HG02970 (cell line): ENCODE results near the gene FHAD1.
"Not testable (repeated sequence)": the region's sequence is repeated elsewhere in the genome, so short reads cannot be mapped to it uniquely, and the experiment has no call there.

ENCODE experiments used
- ATAC-seq: cut with Tn5 transposase; IDR thresholded peaks from one replicate; pipeline ENCODE4 v1.9.1; 2021; ENCODE audit warnings: mild to moderate bottlenecking, moderate library complexity, moderate number of reproducible peaks; ENCODE audit not compliant: unreplicated experiment, low FRiP score

Gene FHAD1

DNA sequence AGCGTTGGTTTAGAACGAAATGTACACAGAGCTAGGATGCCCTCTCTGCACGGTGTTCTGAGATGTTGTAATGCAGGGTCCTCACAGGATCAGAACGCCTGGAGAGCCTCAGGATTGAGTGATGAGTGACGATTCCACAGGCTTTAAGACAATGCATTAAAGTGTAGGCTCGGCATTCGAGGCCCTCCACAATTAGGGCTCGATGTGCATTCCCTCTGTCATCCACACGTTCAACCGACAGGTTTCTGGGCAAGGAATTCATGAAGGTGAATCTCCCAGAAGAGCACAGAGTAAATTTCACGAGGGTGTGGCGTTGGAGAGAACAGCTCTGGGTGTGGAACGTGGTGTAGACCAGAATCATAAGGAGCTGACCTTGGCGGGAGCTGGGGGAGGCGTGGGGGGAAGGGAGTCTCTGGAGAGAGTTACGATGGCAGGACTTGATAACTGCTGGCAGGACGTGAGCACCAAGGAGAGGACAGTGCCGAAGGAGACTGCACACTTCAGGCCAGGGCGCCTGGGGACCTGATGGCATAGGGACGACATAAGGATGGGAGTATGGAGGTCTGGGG, 111.6 kb downstream of the FHAD1 start:
- ATAC-seq = no peak

DNA sequence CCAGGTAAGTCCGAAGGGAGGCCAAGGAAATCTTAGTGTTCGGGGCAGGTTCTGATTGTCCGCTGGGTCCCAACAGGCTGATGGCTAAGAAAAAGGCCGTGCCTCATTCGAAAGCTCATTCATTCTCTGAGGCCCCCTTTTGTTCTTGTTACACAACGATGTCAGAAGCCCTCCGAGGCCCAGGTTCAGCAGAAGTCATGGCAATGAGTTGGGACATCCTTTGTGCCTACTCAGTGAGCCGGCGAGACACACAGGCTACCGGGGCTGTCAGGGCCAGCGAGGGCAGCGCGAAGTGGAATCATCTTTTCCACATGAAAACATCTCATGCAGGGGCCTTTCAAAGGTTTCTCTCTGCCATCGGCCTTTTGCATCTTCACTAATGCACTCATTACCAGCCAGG, 113.7 kb downstream of the FHAD1 start:
- no peak for ATAC-seq

DNA sequence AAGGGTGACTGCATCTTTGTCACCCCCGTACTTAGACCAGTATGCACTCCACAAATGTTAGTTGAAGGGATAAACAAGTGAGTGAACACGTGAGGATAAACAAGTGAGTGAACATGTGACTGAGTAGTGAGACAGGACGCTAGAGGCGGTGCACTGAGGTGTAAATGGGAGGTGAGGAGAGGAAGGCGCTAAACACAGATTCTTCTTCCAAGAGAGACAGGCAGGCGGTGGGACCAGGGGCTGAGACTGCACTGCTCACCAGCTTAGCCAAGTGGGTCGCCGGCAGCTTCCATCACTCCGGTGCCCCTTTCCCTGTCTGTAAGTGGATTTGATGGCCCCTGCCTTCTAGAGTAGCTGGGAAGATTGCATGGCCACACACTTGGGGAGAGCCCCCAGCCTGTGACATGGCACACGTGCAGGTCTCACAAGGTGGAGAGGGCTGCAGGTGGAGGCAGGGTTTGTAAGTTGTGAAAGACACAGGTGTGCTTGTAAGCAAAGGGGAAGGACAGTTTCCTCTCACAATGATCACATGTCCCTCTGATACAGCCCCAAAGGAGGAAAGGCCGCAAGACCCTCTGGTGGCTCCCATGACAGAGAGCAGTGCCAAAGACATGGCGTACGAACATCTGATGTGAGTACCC, 115.2 kb downstream of the FHAD1 start:
- no peak for ATAC-seq

DNA sequence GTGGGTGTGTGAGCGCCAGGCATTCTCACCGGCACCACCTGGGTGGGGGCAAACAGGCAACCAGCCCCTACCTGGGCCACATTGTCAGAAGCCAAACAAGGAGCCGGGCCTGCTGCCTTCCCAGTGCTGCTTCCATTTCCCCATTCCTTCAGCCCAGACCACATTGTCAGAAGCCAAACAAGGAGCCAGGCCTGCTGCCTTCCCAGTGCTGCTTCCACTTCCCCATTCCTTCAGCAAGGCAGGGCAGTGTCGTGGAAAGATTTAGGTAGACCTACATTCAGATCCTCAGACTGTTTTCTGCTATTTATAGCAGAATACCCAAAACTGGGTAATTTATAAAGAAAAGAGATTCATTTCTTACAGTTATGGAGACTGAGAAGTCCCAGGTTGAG, 115.7 kb downstream of the FHAD1 start:
- no peak for ATAC-seq

DNA sequence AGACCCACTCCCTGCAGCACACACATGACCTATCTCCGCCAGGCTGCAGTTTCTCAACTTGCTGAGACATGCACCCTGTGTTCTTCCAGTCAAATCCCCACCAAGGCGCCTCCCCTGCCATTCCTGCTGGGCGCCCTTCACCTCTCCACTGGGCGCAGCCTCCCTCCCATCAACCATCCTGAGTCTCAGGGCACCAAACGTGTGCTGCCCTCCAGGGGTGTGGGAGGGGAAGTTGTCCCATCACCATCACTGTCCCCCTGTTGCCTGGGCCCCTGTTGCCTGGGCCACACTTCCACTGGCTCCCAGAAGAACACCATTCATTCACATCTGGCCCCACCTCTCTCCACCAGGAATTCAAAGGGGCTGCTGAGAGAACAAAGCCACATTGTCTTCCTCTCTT, 117.7 kb downstream of the FHAD1 start:
- no peak for ATAC-seq

DNA sequence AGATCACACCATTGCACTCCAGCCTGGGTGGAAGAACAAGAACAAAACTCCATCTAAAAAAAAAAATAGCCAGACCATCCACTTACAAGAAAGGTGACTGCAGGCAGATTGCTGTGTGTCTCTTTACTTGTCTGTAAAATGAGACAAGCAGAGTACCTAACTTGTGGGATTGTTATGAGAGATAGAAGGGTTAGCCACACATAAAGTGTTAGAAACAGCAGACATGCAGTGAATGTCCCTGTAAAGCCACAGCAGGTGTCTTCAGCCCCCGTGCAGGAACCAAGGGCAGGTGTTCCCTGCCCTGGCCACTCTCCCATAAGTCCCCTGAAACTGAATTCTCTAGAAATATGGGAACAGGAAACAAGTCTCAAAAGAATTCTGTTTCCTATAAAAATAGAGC, 121.9 kb downstream of the FHAD1 start:
- ATAC-seq = no peak

DNA sequence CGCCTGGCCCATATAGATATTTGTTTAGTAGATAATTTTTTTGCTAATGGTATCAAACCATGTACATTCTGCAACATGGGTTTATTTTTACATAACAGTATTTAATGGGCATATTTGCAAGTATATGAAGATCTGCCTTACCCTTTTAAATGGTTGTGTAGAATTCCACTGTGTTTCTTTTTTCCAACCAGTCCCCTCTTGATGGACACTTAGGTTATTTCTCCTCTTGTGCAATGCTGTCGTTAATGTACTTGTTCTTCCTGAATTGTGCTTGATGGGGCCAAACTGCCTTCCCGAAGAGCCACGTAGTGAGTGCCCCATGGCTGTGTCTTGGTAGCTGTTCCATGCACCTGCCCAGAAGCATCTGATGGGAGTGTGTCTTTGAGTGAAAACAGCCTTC, 123.2 kb downstream of the FHAD1 start:
- ATAC-seq = no peak

DNA sequence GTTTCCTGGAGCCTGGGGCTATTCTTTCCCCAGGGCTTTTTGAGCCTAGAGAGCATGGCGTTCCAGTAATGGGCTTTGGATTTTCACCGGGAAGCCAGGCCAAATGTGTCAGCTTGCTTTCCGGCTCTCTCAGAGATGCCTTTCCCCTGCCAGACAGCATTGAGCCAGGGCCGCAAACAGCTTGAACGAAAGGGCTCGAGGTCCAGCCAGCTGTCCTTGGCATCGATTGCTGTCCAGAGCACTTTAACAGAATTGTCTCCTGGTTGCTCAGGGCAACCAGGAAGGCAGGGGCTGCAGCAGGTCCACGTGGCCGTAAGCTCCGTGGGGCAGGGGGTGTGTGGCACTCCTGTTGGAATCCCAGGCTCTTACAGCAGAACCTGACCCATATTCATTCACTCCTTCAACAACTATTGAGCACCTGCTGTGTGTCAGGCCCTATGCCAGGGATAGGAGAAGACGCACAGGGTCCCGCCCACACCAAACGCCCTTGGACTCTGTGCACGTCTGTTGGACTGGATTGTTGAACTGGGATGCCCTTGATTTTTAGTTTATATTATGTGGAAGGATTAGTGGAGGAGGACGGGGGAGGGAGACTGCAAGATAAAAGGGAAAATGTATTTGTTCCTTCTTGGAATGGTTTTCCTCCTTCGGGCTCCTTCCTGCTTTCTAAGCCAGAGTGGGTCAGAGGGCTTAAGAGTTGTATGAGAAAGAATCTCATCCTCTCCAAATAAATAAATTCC, 123.9 kb downstream of the FHAD1 start:
- ATAC-seq = no peak

DNA sequence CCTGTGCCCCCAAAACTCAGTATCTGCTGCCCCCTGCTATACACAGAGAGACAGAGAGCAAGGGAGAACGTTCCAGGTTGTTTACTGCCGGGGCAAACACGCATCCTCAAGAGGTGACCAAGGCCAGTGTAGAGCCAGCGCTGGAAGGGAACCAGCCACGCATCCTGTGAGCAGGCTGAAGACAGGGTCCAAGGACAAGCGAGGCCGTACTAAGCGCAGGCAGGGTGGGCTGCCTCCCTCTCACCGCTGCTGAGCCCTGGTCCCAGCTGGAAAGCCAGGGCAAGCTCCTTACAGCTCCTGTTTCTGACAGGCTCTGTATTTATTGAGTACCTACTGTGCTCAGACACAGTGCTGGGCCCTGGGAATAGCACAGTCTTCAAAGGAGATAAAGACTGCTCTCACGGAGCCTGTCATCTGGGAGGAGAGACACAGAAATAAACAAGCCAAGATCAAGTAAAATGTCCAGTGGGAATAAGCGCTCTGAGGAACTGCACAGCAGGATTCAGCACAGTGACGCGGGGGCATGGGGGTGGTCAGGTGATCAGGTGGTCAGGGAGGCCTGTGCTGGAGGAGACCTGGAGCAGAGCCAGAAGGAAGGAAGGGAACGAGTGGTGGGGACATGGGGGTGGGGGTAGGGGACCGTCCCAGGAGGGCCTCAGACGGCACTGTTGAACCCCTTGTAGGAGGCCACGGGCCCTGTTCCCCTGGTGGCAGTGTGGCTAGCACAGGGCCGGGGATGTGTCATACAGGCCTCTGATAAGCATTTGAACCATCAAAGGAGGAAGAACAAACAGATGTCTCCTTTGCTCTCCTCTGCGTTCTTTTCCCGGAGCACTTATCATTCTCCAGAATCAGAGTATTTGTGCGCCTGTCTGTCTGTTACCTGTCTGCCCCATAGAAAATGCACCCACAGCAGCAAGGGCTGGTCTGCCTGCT, 124.9 kb downstream of the FHAD1 start:
- no peak for ATAC-seq

DNA sequence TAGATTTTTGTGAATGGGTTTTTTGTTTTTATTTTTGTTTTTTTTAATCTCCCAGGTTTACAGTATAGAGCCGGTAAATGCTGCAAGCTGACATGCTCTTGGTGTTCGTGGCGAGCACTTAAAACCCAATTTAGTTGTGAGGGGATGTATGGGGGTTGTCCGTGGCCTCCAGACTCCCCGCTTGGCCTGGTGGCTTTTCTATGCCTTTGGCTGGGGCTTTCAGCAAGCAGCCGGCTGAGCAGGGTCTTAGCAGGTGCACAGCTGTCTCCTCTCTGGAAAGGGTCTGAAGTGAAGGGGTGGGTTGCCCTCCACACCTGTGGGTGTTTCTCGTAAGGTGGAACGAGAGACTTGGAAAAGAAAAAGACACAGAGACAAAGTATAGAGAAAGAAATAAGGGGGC, 131.7 kb downstream of the FHAD1 start:
- no peak for ATAC-seq

DNA sequence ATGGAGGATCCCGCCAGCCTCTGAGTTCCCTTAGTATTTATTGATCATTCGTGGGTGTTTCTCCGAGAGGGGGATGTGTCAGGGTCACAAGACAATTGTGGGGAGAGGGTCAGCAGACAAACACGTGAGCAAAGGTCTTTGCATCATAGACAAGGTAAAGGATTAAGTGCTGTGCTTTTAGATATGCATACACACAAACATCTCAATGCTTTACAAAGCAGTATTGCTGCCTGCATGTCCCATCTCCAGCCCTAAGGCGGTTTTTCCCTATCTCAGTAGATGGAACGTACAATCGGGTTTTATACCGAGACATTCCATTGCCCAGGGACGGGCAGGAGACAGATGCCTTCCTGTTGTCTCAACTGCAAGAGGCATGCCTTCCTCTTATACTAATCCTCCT, 132.1 kb downstream of the FHAD1 start:
- not testable (repeated sequence) for ATAC-seq

DNA sequence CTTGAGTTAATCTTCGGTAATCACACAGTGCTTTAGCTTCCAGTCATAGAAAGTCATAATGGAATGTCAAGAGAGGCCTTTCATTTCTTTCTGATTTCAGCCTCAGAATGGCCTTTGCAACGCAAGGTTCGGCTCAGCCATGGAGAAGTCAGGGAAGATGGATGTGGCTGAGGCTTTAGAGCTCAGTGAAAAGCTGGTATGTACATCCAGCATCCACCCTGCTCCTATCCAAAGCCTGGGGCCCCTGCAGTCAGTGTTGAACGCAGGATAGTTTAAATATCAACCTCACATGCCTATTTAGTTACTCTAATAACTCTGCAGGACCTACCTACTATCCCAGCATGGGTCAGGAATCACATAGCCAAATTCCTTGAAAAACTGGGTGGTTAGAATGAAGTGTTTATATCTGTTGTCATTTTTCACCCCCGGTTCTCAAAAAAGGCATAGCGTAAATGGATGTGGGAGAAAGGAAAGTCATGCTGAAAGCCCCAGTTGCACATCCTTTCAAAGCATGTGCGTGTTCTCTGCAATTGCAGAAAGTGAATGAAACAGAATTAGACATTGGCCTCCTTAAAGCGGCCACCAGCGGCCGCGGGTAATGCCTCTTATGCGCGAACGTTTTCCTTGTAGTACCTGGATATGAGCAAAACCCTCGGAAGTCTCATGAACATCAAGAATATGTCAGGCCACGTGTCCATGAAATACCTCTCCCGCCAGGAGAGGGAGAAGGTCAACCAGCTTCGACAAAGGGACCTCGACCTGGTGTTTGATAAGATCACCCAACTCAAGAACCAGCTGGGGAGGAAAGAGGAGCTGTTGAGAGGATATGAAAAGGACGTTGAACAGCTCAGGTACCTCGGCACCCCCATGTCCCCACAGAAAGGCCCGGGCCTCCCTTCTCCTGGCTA, 133.8 kb downstream of the FHAD1 start:
- ATAC-seq = no peak

DNA sequence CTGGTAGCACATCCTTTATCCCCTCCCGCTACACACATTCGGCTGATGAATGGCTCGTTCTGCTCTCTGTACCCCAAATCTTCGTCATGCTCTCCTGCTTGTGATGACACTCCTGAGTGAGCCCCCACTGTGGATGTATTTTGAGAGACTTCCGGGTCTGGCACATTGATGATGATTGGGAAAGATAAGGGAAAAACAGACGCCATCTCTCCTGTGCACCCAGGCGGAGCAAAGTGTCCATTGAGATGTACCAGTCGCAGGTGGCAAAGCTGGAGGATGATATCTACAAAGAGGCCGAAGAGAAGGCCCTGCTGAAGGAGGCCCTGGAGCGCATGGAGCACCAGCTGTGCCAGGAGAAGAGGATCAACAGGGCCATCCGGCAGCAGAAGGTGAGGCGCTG, 134.8 kb downstream of the FHAD1 start:
- ATAC-seq = no peak

DNA sequence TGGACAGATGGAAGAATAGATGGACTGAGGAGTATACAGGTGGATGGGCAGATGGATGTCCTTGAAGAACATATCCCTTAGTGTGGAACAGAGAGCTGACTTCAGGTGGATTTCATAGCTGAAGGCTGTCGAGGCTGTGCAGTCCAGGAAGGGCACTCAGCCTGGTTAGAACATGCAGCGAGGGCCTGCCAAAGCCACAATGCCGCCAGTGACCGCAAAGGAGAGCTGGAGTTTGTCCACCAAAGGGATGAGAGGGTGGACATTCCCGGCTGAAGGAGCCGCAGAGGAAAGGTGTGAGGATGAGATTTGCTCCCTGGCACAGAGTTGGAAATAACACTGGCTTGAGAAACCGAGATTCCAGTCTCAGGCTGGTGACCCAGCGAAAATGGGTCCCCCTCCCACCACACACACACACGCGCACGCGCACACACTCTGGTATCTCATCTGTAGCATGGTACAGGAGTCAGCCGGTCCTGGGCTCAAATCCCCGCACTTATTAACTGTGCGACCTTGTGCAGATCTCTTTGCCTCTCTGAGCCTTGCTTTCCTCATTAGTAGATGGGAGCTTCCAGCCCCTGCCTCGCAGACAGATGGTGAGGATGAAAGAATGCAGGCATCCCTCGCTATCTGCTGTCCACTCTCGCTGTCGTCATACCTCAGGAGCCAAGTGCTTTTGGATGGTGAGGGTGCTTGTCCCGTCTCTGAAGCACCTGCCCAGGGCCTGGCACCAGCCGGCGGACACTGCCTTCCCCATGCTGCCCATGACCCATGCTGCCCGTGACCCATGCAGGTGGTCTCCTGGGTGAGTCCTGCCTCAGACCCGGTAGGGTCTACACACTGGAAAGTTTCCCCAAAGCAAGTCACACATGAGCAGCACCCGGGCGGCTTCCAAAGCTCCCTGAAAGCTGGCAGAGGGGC, 135.8 kb downstream of the FHAD1 start:
- no peak for ATAC-seq

DNA sequence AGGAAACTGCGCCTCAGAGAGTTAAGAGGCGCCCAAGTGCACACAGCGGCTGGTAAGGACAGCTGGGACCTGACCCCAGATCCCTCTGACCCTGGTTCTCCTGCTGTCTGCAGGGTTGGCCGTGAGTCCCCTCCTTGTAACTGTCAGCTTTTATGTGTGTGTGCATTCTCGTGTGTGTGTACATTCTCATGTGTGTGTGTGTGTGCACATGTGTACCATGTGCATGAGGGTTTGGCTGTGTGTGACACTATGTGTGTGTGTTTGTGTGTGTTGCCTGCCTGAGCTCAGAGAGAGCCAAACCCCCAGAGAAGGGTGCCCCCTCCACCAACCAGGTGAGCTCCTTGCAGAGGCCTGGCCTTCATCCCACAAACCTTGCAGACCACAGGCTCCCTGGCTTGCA, 136.8 kb downstream of the FHAD1 start:
- no peak for ATAC-seq

DNA sequence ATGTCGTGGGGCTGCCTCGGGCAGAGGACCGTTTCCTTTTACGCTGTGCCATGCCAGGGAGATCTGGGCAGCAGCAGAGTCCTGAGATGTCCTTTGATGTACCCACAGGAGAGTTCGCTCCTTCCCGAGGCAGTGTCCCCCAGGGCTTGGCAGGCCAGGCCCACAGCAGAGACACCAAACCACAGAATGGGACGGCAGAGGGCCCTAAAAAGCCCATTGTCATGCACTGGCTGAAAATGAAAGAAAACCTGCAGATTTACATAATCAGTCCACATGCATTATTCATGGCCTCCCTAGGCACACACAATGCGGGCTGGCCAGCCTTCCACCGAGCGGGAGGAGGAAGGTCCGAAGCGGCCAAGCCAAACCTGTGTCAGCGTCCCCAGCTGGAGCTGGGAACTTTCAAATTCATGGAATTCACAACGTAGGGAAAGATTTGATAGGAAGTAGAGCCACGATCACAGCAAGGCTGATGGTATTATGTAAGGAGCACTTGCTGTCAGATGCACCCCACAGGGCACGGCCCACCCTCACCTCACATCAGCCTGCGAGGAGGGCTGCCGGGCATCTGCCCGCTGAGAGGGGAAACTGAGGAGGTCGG, 137.4 kb downstream of the FHAD1 start:
- no peak for ATAC-seq

DNA sequence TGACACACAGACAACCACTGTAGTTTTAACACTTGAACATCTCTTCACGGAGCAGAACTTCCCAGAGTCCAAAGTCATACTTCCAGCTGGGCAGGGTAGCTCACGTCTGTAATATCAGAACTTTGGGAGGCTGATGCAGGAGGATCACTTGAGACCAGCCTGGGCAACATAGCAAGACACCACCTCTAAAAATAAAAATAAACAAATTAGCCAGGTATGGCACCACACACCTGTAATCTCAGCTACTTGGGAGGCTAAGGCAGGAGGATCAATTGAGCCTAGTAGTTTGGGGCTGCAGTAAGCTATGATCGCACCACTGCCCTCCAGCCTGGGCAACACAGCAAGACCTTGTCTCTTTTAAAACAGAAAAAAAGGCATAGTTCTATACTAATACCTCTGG, 138.4 kb downstream of the FHAD1 start:
- ATAC-seq = no peak

DNA sequence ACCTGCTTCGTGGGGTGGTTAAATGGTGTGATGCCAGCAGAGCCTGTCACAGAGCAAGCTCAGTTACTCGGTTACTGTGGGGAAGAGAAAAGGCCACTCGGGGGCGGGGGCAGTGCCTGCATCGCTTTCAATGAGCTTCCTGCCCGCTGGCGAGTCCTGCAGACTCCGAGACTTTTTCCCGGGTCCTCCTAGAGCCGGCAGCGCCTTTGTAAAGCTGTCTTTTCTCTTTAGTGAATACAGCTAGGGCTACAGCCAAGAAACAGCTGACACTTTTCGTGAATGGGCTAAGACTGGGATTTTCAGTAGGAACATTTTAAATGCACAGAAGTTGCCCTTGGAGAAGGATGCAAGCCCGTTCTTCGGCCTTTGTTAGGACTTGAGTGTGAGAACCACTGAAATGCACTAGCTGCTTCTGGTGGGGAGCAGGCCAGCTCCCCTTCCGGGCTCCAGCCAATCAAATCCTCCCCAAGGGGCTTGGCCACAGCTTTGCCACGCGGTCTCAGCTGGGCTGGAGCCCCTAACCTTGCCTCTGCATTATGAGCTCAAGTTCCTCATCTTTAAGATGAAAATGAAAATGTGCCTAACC, 139.2 kb downstream of the FHAD1 start:
- ATAC-seq = no peak
